A549 treated with CORT108297 at 1 μM for 4 hours (cell line): ENCODE data around the gene SF3A1. TPM values are rescaled to one million over a fixed set of nuclear protein-coding genes. Genes with fewer than 3 reads are reported as not detected.

Source experiments
- total RNA-seq: library from RNA; stranded (reverse); fragments of 200-300 nt; extraction: Qiagen RNA extraction; gene quantifications from 5 replicates; pipeline ENCODE4 v1.2.3, GENCODE V29; 2022

SF3A1 gene, protein sequence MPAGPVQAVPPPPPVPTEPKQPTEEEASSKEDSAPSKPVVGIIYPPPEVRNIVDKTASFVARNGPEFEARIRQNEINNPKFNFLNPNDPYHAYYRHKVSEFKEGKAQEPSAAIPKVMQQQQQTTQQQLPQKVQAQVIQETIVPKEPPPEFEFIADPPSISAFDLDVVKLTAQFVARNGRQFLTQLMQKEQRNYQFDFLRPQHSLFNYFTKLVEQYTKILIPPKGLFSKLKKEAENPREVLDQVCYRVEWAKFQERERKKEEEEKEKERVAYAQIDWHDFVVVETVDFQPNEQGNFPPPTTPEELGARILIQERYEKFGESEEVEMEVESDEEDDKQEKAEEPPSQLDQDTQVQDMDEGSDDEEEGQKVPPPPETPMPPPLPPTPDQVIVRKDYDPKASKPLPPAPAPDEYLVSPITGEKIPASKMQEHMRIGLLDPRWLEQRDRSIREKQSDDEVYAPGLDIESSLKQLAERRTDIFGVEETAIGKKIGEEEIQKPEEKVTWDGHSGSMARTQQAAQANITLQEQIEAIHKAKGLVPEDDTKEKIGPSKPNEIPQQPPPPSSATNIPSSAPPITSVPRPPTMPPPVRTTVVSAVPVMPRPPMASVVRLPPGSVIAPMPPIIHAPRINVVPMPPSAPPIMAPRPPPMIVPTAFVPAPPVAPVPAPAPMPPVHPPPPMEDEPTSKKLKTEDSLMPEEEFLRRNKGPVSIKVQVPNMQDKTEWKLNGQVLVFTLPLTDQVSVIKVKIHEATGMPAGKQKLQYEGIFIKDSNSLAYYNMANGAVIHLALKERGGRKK
- 44.1 to 62.3 TPM (median 61.4 TPM) in 5 replicates for total RNA-seq

GRCh38 chr22:30356449-30357235, at the start of gene SF3A1, which contains the start of gene CCDC157:
Gene SF3A1, minus strand, starts transcription at chr22:30356894. Its CDS starts 102 bp downstream, at chr22:30356792.
Gene CCDC157, plus strand, starts transcription at chr22:30357007. Its CDS starts 8,994 bp downstream, at chr22:30366001.

GRCh38 chr22:30396871-30397655, 40.4 kb upstream of the SF3A1 start, which contains the start of gene SEC14L2:
Gene SEC14L2, plus strand, starts transcription at chr22:30397018. Its CDS starts 99 bp downstream, at chr22:30397117.

DNA sequence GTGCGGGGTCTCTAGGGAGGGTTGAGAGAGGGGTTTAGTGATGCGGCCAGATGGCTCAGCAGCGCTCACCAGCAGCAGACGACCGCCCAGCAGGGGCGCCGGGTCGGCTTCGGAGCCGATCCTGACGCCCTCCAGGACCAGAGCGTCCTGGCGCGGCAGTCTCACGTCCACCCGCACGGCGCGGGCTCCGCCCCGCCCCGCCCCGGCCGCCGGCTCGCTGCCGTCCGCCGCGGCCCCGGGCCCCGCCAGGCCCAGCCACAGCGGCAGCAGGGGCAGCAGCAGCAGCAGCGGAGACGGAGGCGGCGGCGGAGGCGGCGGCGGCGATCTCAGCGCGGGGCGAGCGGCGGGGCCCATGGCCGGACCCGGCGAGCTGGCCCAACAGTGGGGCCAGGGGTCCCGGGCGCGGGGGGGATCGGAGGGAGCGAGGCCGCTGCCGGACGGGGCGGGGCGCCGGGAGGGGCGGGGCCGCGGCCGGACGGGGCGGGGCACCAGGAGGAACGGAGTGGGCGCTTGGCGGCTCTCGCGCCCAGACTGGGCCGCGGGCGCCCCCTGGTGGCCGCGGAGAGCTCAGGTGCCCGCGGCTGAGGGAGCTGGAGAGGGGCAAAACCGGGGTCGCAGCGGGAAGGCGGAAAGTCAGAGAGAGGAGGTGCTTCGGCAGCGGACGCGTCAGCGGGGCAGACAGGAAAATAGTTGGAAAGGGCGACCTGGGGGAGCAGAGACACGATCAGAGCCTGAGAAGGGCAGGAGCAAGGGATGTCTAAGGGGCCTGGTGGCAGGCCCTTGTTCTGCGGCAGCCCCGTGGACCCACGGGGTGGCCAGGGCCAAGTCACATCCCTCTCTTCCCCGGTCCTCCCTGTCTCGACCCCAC, 30.5 kb upstream of the SF3A1 start, which contains the start of gene RNF215:
Gene RNF215, minus strand, starts transcription at position 452 of the 868 bp plus-strand sequence. Its CDS starts 98 bp downstream, at position 354.

DNA sequence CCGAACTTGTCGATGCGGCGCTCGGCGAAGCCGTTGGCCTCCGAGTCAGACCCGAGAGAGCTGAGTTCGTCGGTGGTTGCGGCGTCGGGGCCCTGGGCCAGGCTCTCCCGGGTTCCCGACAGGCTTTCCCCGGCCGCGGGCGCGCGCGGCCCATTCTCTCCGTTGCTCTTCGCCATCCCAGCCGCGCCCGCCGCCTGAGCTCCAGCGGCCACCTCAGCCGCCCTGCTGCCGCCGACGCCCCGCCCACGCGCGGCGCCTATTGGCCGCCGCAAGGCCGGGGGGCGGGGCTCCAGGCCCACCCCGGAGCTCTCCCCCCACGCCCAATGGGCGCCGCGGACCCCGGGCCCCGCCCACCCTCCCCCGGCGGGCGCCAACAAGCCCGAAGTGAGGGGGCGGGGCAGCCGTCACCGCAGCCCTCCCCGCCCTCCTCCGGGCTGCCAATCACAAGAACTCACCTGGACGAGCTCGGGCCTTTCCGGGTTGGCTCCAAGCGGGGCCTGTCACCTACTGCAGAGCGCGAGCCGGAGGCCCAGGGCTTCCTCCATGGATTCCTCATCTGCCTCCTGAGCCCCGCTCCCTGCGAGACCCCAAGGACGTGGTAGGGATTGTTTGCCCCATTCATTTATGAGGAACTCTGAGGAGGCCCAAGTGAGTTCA, 29.9 kb downstream of the SF3A1 start, which contains the start of gene TBC1D10A:
Gene TBC1D10A, minus strand, starts transcription at position 236 of the 657 bp plus-strand sequence. Its CDS starts 60 bp downstream, at position 176.

GRCh38 chr22:30289141-30289979, 67.3 kb downstream of the SF3A1 start, which contains the start of gene CASTOR1:
Gene CASTOR1, minus strand, starts transcription at chr22:30289505. Its CDS starts 8 bp downstream, at chr22:30289497.

Other genes with a start within 250 kb of the SF3A1 start
- 25.0 to 39.1 TPM (median 37.2 TPM) in 5 replicates for gene LIF, start 110.1 kb downstream of the SF3A1 start, total RNA-seq
- gene OSM, start 90.0 kb downstream of the SF3A1 start, total RNA-seq = 0.05 TPM in 1 of 5 replicates, not detected in the others
- 3.7 to 7.2 TPM (median 5.5 TPM) in 5 replicates for gene CASTOR1, start 67.4 kb downstream of the SF3A1 start, total RNA-seq
- gene TBC1D10A, start 30.0 kb downstream of the SF3A1 start, total RNA-seq = 8.6 to 11.9 TPM (median 11.1 TPM) in 5 replicates
- 2.0 to 3.9 TPM (median 3.3 TPM) in 5 replicates for gene CCDC157, start 113 bp upstream of the SF3A1 start, total RNA-seq
- 13.8 to 22.0 TPM (median 19.7 TPM) in 5 replicates for gene RNF215, start 30.5 kb upstream of the SF3A1 start, total RNA-seq
- gene SEC14L2, start 40.1 kb upstream of the SF3A1 start, total RNA-seq = 25.7 to 46.7 TPM (median 42.7 TPM) in 5 replicates
- 67.6 to 78.1 TPM (median 74.0 TPM) in 5 replicates for gene MTFP1, start 68.9 kb upstream of the SF3A1 start, total RNA-seq
- gene SEC14L3, start 115.1 kb upstream of the SF3A1 start, total RNA-seq = not detected in 5 replicates
- 4.4 to 6.7 TPM (median 5.9 TPM) in 5 replicates for gene SEC14L4, start 148.8 kb upstream of the SF3A1 start, total RNA-seq
- gene SEC14L6, start 189.8 kb upstream of the SF3A1 start, total RNA-seq = 0.03 TPM in 1 of 5 replicates, not detected in the others
- gene GAL3ST1, start 217.8 kb upstream of the SF3A1 start, total RNA-seq = 6.1 to 10.2 TPM (median 9.2 TPM) in 5 replicates
- 108 to 118 TPM (median 111 TPM) in 5 replicates for gene PES1, start 235.0 kb upstream of the SF3A1 start, total RNA-seq